ENCODE results near the gene LRRC4C.

- TF ChIP-seq CTCF (IDR thresholded peaks at IDR 0.05; ENCODE audit: low read length), result no peak
- TF ChIP-seq EZH2 (IDR thresholded peaks at IDR 0.05; ENCODE audit: borderline replicate concordance, low read length), result no peak
Measured at GRCh38 chr11:40686765-40687164, 772.7 kb downstream of the LRRC4C start.

Measured in OCI-LY1 (cell line).